ENCODE measurements around the gene STPG3.

Gene STPG3

GRCh38 chr9:137278721-137279711 lies 27.9 kb downstream of the STPG3 start:
- TF ChIP-seq TAF1 (IDR thresholded peaks at IDR 0.05; ENCODE audit: borderline replicate concordance, insufficient read depth, low read length): no peak
- TF ChIP-seq POLR2AphosphoS5 (IDR thresholded peaks at IDR 0.05; ENCODE audit: low read depth, low read length): no peak
- TF ChIP-seq REST (IDR thresholded peaks at IDR 0.05; ENCODE audit: insufficient read depth in 1 of 2, low read depth in 2 of 2, low read length in 2 of 2): no peak
- TF ChIP-seq SIN3A (IDR thresholded peaks at IDR 0.05; ENCODE audit: borderline replicate concordance, insufficient read depth, low read length): no peak
- no peak for TF ChIP-seq FOXP2 (optimal IDR thresholded peaks at IDR 0.05; ENCODE audit: borderline replicate concordance, extremely low read depth, extremely low read length, insufficient read depth)

- TF ChIP-seq POLR2AphosphoS5 (IDR thresholded peaks at IDR 0.05; ENCODE audit: low read depth, low read length) (no peak), TAF1 (IDR thresholded peaks at IDR 0.05; ENCODE audit: borderline replicate concordance, insufficient read depth, low read length) (no peak), REST (IDR thresholded peaks at IDR 0.05; ENCODE audit: insufficient read depth in 1 of 2, low read depth in 2 of 2, low read length in 2 of 2) (no peak), FOXP2 (optimal IDR thresholded peaks at IDR 0.05; ENCODE audit: borderline replicate concordance, extremely low read depth, extremely low read length, insufficient read depth) (no peak), SIN3A (IDR thresholded peaks at IDR 0.05; ENCODE audit: borderline replicate concordance, insufficient read depth, low read length) (no peak)
Observed at GRCh38 chr9:137279741-137280473, 28.8 kb downstream of the STPG3 start.

- TF ChIP-seq FOXP2 (optimal IDR thresholded peaks at IDR 0.05; ENCODE audit: borderline replicate concordance, extremely low read depth, extremely low read length, insufficient read depth): no peak
- no peak for TF ChIP-seq TAF1 (IDR thresholded peaks at IDR 0.05; ENCODE audit: borderline replicate concordance, insufficient read depth, low read length)
- TF ChIP-seq POLR2AphosphoS5 (IDR thresholded peaks at IDR 0.05; ENCODE audit: low read depth, low read length): no peak
- TF ChIP-seq SIN3A (IDR thresholded peaks at IDR 0.05; ENCODE audit: borderline replicate concordance, insufficient read depth, low read length): no peak
- no peak for TF ChIP-seq REST (IDR thresholded peaks at IDR 0.05; ENCODE audit: insufficient read depth in 1 of 2, low read depth in 2 of 2, low read length in 2 of 2)
Observed at GRCh38 chr9:137280474-137281344, 29.6 kb downstream of the STPG3 start.

GRCh38 chr9:137281345-137282116 lies 30.4 kb downstream of the STPG3 start:
- TF ChIP-seq FOXP2 (optimal IDR thresholded peaks at IDR 0.05; ENCODE audit: borderline replicate concordance, extremely low read depth, extremely low read length, insufficient read depth) (no peak), SIN3A (IDR thresholded peaks at IDR 0.05; ENCODE audit: borderline replicate concordance, insufficient read depth, low read length) (no peak), REST (IDR thresholded peaks at IDR 0.05; ENCODE audit: insufficient read depth in 1 of 2, low read depth in 2 of 2, low read length in 2 of 2) (no peak), POLR2AphosphoS5 (IDR thresholded peaks at IDR 0.05; ENCODE audit: low read depth, low read length) (no peak), TAF1 (IDR thresholded peaks at IDR 0.05; ENCODE audit: borderline replicate concordance, insufficient read depth, low read length) (no peak)

Data from PFSK-1 (cell line).